Measurements from ENCODE around the gene KLHL36. TPM values are rescaled to one million over a fixed set of nuclear protein-coding genes. Genes with fewer than 3 reads are reported as not detected.

KLHL36 gene
- total RNA-seq, 4 donors from 2014 or later, result 52.3 to 119 (median 80.4) TPM

- no peak for DNase-seq (ENCODE audit: extremely low spot score)
- H3K4me1 ChIP-seq, result peaks cover 0 to 10% (median 7%) of the 10 kb centered on the region in 4 donors
- H3K9me3 ChIP-seq, result no peaks in the 10 kb centered on the region
- H3K27ac ChIP-seq (replicated peaks in 1 of 4), result no peak overlapping the region
- TF ChIP-seq, protein P1, sequence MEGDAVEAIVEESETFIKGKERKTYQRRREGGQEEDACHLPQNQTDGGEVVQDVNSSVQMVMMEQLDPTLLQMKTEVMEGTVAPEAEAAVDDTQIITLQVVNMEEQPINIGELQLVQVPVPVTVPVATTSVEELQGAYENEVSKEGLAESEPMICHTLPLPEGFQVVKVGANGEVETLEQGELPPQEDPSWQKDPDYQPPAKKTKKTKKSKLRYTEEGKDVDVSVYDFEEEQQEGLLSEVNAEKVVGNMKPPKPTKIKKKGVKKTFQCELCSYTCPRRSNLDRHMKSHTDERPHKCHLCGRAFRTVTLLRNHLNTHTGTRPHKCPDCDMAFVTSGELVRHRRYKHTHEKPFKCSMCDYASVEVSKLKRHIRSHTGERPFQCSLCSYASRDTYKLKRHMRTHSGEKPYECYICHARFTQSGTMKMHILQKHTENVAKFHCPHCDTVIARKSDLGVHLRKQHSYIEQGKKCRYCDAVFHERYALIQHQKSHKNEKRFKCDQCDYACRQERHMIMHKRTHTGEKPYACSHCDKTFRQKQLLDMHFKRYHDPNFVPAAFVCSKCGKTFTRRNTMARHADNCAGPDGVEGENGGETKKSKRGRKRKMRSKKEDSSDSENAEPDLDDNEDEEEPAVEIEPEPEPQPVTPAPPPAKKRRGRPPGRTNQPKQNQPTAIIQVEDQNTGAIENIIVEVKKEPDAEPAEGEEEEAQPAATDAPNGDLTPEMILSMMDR (IDR thresholded peaks at IDR 0.05), result peak; percentile 87 to 94 (median 92)
- TF ChIP-seq EP300 (IDR thresholded peaks at IDR 0.05) (no peak), POLR2A (IDR thresholded peaks at IDR 0.05; ENCODE audit: low read depth) (no peak), POLR2AphosphoS5 (IDR thresholded peaks at IDR 0.05) (peak in 1 of 2 donors; percentile 46)
- intact Hi-C loops (cut with DNase I), result loop anchor here (1.0 kb wide), 1 partner anchor 54 kb away; no protein-coding TSS in a partner anchor
- 56% methylated on average over 26 of the region's 26 CpGs for WGBS
- no peaks in the 10 kb centered on the region for H3K27me3 ChIP-seq
- H3K4me3 ChIP-seq, result no peak overlapping the region
- peaks cover 0 to 8% (median 7%) of the 10 kb centered on the region in 4 donors for H3K36me3 ChIP-seq
Measured at GRCh38 chr16:84672276-84673202, 24.2 kb downstream of the KLHL36 start.

DNA sequence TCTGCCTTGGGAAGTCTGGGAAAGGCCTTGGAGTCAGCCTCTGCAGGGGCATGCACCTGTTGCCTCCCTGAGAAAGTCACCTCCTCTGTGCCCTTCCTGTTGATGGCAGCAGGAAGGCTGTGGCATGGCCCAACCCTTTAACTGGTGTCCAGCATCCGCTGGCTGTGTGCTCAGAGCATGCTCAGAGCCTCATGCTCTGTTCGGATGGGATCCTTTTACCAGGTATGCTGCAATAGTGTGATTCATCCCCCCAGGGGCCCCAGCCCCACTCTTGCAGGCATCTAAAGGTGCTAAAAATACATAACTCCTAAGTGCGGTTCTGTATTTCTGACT, 24.9 kb downstream of the KLHL36 start:
- Histone ChIP-seq H3K27me3 (no peaks in the 10 kb centered on the region), H3K4me3 (no peak overlapping the region), H3K27ac (replicated peaks in 1 of 4) (no peak overlapping the region), H3K9me3 (no peaks in the 10 kb centered on the region), H3K4me1 (peaks cover 0 to 15% (median 9%) of the 10 kb centered on the region in 4 donors), H3K36me3 (peaks cover 0 to 6% (median 4%) of the 10 kb centered on the region in 4 donors)
- TF ChIP-seq, protein P1 (IDR thresholded peaks at IDR 0.05), result no peak
- TF ChIP-seq POLR2AphosphoS5 (IDR thresholded peaks at IDR 0.05) (no peak), EP300 (IDR thresholded peaks at IDR 0.05) (no peak), POLR2A (IDR thresholded peaks at IDR 0.05; ENCODE audit: low read depth) (no peak)
- no peak for DNase-seq (ENCODE audit: extremely low spot score)
- 100% methylated on average over 2 of the region's 3 CpGs for WGBS
- intact Hi-C loops (cut with DNase I), result no loop called here

GRCh38 chr16:84673561-84673960, 25.2 kb downstream of the KLHL36 start:
- H3K36me3 ChIP-seq, result peaks cover 0 to 3% (median 1%) of the 10 kb centered on the region in 4 donors
- H3K4me1 ChIP-seq, result peaks cover 0 to 15% (median 9%) of the 10 kb centered on the region in 4 donors
- TF ChIP-seq, protein P1 (IDR thresholded peaks at IDR 0.05), result no peak
- TF ChIP-seq POLR2AphosphoS5 (IDR thresholded peaks at IDR 0.05) (no peak), EP300 (IDR thresholded peaks at IDR 0.05) (no peak), POLR2A (IDR thresholded peaks at IDR 0.05; ENCODE audit: low read depth) (no peak)
- no peaks in the 10 kb centered on the region for H3K9me3 ChIP-seq
- H3K27ac ChIP-seq (replicated peaks in 1 of 4), result no peak overlapping the region
- WGBS, result 85% methylated on average over 2 of the region's 3 CpGs
- no peak for DNase-seq (ENCODE audit: extremely low spot score)
- intact Hi-C loops (cut with DNase I), result no loop called here
- H3K4me3 ChIP-seq, result no peak overlapping the region
- no peaks in the 10 kb centered on the region for H3K27me3 ChIP-seq

- Histone ChIP-seq H3K27me3 (no peaks in the 10 kb centered on the region), H3K9me3 (no peaks in the 10 kb centered on the region), H3K4me3 (no peak overlapping the region), H3K27ac (replicated peaks in 1 of 4) (no peak overlapping the region), H3K4me1 (peaks cover 0 to 15% (median 9%) of the 10 kb centered on the region in 4 donors), H3K36me3 (no peaks in the 10 kb centered on the region)
- WGBS, result 91% methylated on average over 9 of the region's 9 CpGs
- no peak for DNase-seq (ENCODE audit: extremely low spot score)
- intact Hi-C loops (cut with DNase I), result no loop called here
- TF ChIP-seq, protein P1 (IDR thresholded peaks at IDR 0.05), result no peak
- TF ChIP-seq POLR2AphosphoS5 (IDR thresholded peaks at IDR 0.05) (no peak), POLR2A (IDR thresholded peaks at IDR 0.05; ENCODE audit: low read depth) (no peak), EP300 (IDR thresholded peaks at IDR 0.05) (no peak)
Measured at GRCh38 chr16:84675423-84675822, 27.1 kb downstream of the KLHL36 start.
